Measurements from ENCODE around the gene GRID2. TPM values are rescaled to one million over a fixed set of nuclear protein-coding genes. Genes with fewer than 3 reads are reported as not detected.

Gene GRID2
- total RNA-seq, 3 donors from 2014 or later, result 0.44 TPM; not detected in 2

GRCh38 chr4:92618968-92619367 lies 315.2 kb downstream of the GRID2 start:
- intact Hi-C loops (cut with DNase I, micrococcal nuclease), result no loop called here
- no peaks in the 10 kb centered on the region for H3K9me3 ChIP-seq
- H3K4me3 ChIP-seq, result no peak overlapping the region
- DNase-seq (no peak), ATAC-seq (no peak)
- H3K36me3 ChIP-seq (ENCODE audit: low read depth), result no peaks in the 10 kb centered on the region
- no peak for TF ChIP-seq CTCF (IDR thresholded peaks at IDR 0.05)
- no peaks in the 10 kb centered on the region for H3K4me1 ChIP-seq (ENCODE audit: low read depth)

GRCh38 chr4:92629302-92629701 lies 325.5 kb downstream of the GRID2 start:
- ATAC-seq, result no peak
- no peaks in the 10 kb centered on the region for H3K4me1 ChIP-seq (ENCODE audit: low read depth)
- intact Hi-C loops (cut with DNase I, micrococcal nuclease), result no loop called here
- no peak for TF ChIP-seq CTCF (IDR thresholded peaks at IDR 0.05)
- H3K4me3 ChIP-seq, result no peak overlapping the region
- no peak for DNase-seq
- H3K9me3 ChIP-seq, result no peaks in the 10 kb centered on the region
- H3K36me3 ChIP-seq (ENCODE audit: low read depth), result no peaks in the 10 kb centered on the region

GRCh38 chr4:92634882-92635281 lies 331.1 kb downstream of the GRID2 start:
- TF ChIP-seq CTCF (IDR thresholded peaks at IDR 0.05), result no peak
- no peak overlapping the region for H3K4me3 ChIP-seq
- H3K4me1 ChIP-seq (ENCODE audit: low read depth), result no peaks in the 10 kb centered on the region
- no peaks in the 10 kb centered on the region for H3K9me3 ChIP-seq
- no peak for ATAC-seq
- no peaks in the 10 kb centered on the region for H3K36me3 ChIP-seq (ENCODE audit: low read depth)
- intact Hi-C loops (cut with DNase I, micrococcal nuclease), result no loop called here
- DNase-seq, result no peak

- no peak for ATAC-seq
- no peaks in the 10 kb centered on the region for H3K36me3 ChIP-seq (ENCODE audit: low read depth)
- no peak for DNase-seq
- no peak overlapping the region for H3K4me3 ChIP-seq
- no peaks in the 10 kb centered on the region for H3K4me1 ChIP-seq (ENCODE audit: low read depth)
- no peak for TF ChIP-seq CTCF (IDR thresholded peaks at IDR 0.05)
- intact Hi-C loops (cut with DNase I, micrococcal nuclease), result no loop called here
- H3K9me3 ChIP-seq, result no peaks in the 10 kb centered on the region
Measured at GRCh38 chr4:92636038-92636806, 332.5 kb downstream of the GRID2 start.

GRCh38 chr4:92641409-92641808 lies 337.6 kb downstream of the GRID2 start:
- no peak for TF ChIP-seq CTCF (IDR thresholded peaks at IDR 0.05)
- ATAC-seq, result no peak
- H3K4me3 ChIP-seq, result no peak overlapping the region
- no peaks in the 10 kb centered on the region for H3K9me3 ChIP-seq
- H3K36me3 ChIP-seq (ENCODE audit: low read depth), result no peaks in the 10 kb centered on the region
- DNase-seq, result no peak
- H3K4me1 ChIP-seq (ENCODE audit: low read depth), result no peaks in the 10 kb centered on the region
- intact Hi-C loops (cut with DNase I, micrococcal nuclease), result no loop called here

All from mucosa of descending colon (tissue), 3 donors.